Astrocyte (in vitro differentiated cells and primary cell): ENCODE data around the gene SH2B2.

Source experiments
- CTCF ChIP-seq: IDR thresholded peaks from 2 replicates; pipeline ENCODE4 v1.5.1; 2011; ENCODE audit warnings: low read depth, mild to moderate bottlenecking, inconsistent platforms, low read length, moderate library complexity; ENCODE audit not compliant: insufficient read depth
- EZH2 ChIP-seq: IDR thresholded peaks from 2 replicates; pipeline ENCODE4 v1.6.1; 2012; ENCODE audit warnings: mild to moderate bottlenecking, low read length, inconsistent platforms; ENCODE audit not compliant: insufficient read depth

DNA sequence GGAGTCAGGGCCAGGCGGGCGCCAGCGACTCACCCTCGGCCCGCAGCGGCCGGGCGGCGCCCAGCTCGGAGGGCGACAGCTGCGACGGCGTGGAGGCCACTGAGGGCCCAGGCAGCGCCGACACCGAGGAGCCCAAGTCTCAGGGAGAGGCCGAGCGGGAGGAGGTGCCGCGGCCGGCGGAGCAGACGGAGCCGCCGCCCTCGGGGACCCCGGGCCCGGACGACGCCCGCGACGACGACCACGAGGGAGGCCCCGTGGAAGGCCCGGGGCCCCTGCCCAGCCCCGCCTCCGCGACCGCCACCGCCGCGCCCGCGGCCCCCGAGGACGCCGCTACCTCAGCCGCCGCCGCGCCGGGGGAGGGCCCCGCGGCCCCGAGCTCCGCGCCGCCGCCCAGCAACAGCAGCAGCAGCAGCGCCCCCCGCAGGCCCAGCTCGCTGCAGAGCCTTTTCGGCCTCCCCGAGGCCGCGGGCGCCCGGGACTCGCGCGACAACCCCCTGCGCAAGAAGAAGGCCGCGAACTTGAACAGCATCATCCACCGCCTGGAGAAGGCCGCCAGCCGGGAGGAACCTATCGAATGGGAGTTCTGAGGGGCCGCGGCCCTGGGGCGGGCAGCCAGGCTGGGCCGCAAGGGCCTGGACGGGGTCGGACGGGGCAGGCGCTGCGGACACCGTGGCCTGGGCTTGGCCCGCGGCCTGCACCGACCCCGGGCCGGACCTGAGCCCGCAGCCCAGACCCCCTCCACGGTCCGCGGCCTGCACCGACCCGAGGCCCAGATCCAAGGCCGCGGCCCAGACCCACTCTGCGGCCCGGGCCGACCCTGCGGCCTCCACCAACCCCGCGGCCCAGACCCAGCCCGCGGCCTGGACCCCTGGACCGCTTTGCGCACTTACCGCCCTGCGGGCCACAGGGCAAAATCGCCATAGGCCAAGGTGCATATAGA, 37.9 kb upstream of the SH2B2 start:
- TF ChIP-seq CTCF: no peak
- no peak for TF ChIP-seq EZH2
